HG02943 (cell line): ENCODE results near the gene SH3RF1.

Experiments
- ATAC-seq: cut with Tn5 transposase; IDR thresholded peaks from one replicate; pipeline ENCODE4 v1.9.1; 2021; ENCODE audit warnings: mild to moderate bottlenecking, low read depth, moderate library complexity; ENCODE audit not compliant: unreplicated experiment

The SH3RF1 gene

GRCh38 chr4:169050284-169050683 lies 220.5 kb downstream of the SH3RF1 start:
- no peak for ATAC-seq

GRCh38 chr4:169048868-169049414 lies 221.8 kb downstream of the SH3RF1 start:
- ATAC-seq: no peak

- no peak for ATAC-seq
Observed at GRCh38 chr4:169047956-169048355, 222.8 kb downstream of the SH3RF1 start.

- no peak for ATAC-seq
Observed at GRCh38 chr4:169045862-169046584, 224.7 kb downstream of the SH3RF1 start.

- ATAC-seq: no peak
Observed at GRCh38 chr4:169044714-169045447, 225.9 kb downstream of the SH3RF1 start.
